GM12872 (cell line): ENCODE data around the gene AP2A2.

Experiments
- CTCF ChIP-seq: IDR thresholded peaks from 3 replicates; pipeline ENCODE4 v1.5.1; 2011; ENCODE audit warnings: low read depth, mild to moderate bottlenecking, low read length, moderate library complexity; ENCODE audit not compliant: insufficient read depth

Gene AP2A2

GRCh38 chr11:997907-998306 is 72.2 kb downstream of the AP2A2 start:
- no peak for TF ChIP-seq CTCF

- TF ChIP-seq CTCF, result no peak
Observed at GRCh38 chr11:999009-999408, 73.3 kb downstream of the AP2A2 start.

GRCh38 chr11:1000357-1001278 is 74.9 kb downstream of the AP2A2 start:
- TF ChIP-seq CTCF, result no peak

- TF ChIP-seq CTCF, result no peak
Observed at GRCh38 chr11:1001617-1002405, 76.1 kb downstream of the AP2A2 start.

- no peak for TF ChIP-seq CTCF
Observed at GRCh38 chr11:1002406-1002984, 76.8 kb downstream of the AP2A2 start.

GRCh38 chr11:1003159-1003558 is 77.5 kb downstream of the AP2A2 start:
- no peak for TF ChIP-seq CTCF

- no peak for TF ChIP-seq CTCF
Observed at GRCh38 chr11:1005928-1006327, 80.3 kb downstream of the AP2A2 start.
